GM19395 (cell line): ENCODE results near the gene SLC16A9.
"Not testable (repeated sequence)": the region's sequence is repeated elsewhere in the genome, so short reads cannot be mapped to it uniquely, and the experiment has no call there.

Experiments used
- ATAC-seq: cut with Tn5 transposase; IDR thresholded peaks from one replicate; pipeline ENCODE4 v1.9.1; 2021; ENCODE audit warnings: mild to moderate bottlenecking, moderate library complexity; ENCODE audit not compliant: unreplicated experiment

Gene SLC16A9

DNA sequence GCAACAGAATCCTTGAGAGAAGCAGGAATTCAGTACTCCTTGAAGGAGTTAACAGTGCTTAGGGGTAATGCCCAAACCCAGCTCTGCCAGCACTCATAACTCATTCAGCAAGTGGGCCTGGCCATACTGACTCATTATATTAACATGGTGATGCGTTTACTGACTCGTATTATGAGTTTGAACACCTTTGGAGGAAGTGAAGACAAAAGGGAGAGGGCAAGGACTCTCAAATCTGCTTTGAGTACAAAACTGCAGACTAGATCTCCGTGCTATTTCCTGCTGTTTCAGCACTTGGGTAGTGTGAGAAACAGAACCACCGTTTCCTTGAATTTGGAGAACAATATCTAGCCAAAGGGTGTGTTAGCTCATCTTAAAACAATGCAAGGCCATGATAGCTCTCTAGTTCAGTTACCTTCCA lies 30.8 kb downstream of the SLC16A9 start:
- peak; percentile 87 for ATAC-seq

DNA sequence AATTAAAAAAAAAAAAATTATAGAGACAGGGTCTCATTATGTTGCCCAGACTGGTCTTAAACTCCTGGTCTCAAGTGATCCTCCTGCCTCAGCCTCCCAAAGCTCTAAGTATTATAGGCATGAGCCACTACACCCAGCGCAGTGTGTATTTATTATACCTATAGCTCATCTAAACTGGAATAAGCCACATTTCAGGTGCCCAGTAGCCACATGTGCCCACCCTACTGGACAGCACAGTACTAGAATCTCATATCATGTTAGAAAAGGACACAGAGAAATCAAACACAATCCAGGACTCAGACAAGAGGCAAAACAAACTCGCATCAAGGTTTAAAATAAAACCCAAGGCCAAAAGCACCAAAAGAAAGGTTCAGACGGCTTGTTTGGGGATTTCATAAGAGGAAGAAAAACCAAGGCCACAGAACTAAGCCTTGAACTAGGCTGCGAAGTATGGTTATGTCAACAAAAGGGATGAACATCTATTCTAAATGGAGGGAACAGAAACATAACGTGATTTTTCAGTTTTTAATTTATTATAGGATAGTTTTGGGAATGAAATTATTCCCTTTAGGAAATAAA lies 32.3 kb downstream of the SLC16A9 start:
- ATAC-seq, result no peak

DNA sequence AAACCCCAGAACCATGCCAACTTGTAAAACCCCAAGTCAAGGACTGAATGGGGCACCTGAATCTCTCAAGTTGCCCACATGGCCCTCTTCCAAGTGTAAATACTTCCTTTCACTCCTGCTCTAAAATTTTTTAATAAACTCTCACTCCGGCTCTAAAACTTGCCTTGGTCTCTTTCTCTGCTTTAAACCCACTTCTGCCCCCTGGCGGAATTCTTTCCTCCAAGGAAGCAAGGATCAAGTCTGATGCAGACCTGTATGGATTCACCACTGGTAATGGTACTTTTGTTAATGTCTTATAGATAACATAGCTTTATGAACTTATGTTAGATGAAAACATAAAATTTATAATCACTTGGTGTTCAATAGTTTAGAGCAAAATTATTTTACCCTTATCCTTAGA lies 33.8 kb downstream of the SLC16A9 start:
- no peak for ATAC-seq

DNA sequence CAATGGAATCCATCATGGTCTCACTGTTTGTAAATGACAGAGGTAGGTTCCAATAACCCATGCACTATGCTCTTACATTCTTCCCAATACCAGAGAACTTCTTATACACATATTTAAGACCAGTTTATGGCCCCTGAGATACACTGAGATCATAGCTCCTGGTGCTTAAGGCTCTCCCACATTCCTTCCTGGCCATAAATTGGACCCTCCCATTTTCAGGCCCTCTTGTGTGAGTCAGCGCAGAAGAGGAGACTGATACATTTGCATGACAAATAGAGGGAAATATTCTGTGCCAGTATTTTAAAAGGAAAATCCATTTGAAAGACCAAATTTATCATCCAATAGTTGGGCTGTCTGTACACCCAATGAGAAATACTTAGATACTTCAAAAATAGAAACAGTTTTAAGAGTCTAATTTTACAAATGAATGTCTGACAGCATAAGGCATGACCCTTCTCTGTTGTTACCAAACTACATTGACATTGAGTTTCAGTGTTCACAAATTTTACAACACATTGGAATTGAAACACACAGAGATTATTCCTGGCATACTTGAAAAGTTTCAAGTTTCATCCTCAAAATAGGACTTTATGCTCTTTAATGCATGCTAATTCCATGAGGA lies 35.3 kb downstream of the SLC16A9 start:
- no peak for ATAC-seq

DNA sequence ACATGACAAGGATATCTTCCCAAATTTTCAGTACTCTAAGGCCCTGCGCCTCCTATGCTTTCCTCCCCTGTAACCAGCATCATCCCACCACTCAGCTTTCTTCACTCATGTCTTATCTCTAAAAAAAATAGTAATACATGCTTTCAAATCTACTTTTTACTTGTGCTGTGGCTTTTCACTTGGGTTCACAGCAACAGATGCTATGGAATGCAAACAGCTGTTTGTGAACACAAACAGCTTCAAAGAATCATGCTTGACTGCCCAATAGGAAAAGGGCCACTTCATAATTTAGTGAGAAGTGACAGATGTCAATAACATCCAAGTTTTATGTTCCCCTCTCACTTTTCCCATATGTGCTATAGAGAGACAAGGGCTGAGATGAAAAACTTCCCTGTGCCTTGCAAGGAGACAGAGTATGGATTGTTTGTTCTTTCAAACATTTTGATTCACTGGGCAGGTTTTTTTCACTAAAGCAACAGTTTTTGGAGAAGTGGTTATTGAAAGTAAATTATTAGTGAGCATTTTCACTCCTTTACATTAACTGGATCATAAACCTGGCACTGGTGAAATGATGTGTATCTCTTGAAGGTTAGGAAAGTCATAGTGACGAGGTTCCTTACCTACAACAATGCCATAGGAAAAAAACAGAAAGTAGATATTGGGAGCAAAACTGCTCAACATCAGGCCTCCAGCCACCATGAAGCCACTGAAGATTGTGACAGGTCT lies 37.3 kb downstream of the SLC16A9 start:
- ATAC-seq, result peak; percentile 74

DNA sequence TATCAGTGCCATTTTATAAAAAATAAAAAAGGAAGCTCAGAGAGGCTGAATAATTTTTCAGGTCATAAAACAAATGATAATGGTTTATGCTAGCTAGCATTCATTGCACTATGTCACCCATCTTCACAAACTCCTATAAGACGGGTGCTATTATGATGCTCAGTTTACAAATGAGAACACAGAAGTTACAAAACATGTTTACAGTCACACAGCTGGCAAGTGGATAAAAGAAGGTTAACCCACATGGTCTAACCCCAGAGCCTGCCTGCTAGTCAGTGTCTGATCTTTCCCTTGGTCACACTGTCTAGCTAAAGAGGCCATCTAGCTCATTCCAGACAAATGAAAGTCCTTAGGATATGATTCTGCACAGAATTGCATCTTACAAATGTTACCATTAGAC lies 39.4 kb downstream of the SLC16A9 start:
- no peak for ATAC-seq

DNA sequence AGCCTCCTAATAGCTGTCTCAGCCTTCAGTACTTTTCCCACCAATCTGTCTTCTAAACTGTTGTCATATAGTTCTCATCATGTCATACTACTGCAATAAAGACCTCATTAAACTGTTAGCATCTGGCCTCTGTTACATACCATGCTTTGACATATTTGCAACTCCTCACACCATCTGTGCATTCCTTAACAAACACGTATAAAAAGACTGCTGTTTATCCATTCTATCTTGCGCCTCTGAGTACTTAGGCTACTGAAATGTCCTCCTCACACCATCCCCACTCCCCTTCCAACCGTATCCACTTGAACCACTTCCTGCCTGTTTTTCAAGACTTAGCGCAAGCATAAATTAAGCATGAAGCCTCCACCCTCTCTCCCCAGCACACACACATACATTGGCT lies 41.6 kb downstream of the SLC16A9 start:
- no peak for ATAC-seq

DNA sequence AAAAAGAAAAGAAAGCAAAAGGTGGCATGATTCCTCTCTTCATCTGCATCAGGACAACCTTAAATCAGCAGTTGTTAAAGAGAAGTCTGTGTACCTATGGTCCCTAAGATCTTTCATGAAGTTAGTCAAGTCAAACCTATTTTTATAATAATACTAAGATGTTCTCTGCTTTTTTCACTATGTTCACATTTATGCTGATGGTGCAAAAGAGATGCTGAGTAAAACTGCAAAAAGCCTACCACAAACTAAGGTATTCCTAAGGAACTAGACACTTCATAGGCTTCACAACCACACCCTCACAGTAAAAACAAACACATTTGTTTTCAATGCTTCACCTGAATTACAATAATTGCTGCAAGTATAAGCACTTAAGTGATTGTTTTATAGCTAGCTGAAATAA lies 43.3 kb downstream of the SLC16A9 start:
- ATAC-seq, result no peak

DNA sequence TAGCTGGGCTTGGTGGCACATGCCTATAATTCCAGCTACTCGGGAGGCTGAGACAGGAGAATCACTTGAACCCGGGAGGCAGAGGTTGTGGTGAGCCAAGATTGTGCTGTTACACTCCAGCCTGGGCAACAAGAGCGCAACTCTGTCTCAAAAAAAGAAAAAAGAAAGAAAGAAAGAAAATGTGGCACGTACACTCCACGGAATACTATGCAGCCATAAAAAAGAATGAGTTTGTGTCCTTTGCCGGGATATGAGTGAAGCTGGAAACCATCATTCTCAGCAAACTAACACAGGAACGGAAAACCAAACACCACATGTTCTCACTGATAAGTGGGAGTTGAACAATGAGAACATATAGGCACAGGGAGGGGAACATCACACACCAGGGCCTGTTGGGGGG lies 46.4 kb downstream of the SLC16A9 start:
- not testable (repeated sequence) for ATAC-seq

DNA sequence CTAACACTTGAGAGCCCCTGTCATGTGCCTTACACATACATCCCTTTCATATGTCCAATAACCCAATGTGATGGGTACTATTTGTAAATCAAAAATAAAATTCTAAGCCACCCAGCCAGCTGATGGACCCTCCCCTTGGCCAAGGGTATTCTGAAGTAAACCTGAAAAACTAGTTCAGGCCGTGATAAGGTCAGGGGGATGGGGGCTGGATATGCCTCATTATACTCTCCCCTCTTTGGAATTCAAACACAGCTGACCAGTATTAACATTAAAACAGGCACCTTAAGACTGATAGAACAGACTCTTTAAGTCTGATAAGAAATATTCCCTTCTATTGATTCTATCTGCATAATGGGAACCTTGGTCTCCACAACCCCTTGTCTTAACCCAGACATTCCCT lies 51.9 kb downstream of the SLC16A9 start:
- no peak for ATAC-seq

DNA sequence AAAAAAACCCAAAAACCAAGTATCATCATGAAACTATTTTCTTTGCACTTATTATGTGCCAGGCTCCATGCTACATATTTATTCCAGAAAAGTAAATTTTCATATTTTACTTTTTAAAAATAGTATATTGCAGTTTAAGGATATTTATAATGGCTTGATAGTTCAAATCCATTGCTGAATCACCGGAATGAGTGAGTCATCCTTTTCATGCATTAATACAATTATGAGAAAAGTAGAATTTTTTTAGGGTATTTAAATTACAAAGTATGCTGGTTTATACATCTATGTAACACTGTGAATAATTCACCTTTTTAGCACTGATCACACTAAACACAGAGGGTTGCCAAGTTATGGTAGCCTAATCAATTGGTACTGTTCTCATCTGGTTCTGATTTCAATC lies 54.3 kb downstream of the SLC16A9 start:
- ATAC-seq, result no peak

DNA sequence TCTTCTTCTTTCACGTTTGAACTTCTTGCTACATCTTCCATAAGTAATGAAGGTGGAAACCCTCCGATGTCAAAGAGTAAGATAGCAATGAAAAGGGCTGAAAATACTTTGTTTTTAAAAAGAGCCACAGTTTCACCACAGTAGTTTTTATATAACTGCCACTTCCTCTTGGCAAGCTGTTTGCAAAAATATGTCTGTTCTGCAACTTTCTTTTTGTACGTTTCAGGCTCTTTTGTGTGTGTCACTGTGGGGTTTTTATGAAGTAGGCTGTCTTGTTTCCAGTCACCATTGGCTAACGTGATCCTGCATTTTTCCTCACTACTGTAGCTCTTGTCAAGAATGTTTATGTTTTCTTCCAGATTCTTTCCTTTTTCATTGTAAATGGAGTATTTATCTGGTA lies 55.6 kb downstream of the SLC16A9 start:
- ATAC-seq, result peak; percentile 81

DNA sequence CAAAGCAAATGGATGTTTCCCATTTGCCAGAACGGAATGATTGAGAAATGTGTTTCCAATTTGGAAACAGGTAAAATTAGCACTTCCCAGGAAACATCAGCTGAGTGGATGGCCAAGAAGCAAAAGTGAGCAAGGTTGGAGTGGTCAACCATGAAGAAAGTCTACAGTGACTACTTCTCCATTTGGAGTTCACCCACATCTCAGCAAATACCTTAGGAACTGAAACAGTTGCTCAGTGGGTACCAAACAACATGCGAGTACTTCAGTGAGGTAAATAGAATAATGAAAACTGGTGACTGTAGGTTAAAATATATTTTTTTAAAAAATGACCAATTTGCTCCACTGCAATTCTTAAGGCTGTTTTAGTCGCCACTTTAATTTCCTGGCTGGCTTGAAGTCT lies 57.7 kb downstream of the SLC16A9 start:
- no peak for ATAC-seq

DNA sequence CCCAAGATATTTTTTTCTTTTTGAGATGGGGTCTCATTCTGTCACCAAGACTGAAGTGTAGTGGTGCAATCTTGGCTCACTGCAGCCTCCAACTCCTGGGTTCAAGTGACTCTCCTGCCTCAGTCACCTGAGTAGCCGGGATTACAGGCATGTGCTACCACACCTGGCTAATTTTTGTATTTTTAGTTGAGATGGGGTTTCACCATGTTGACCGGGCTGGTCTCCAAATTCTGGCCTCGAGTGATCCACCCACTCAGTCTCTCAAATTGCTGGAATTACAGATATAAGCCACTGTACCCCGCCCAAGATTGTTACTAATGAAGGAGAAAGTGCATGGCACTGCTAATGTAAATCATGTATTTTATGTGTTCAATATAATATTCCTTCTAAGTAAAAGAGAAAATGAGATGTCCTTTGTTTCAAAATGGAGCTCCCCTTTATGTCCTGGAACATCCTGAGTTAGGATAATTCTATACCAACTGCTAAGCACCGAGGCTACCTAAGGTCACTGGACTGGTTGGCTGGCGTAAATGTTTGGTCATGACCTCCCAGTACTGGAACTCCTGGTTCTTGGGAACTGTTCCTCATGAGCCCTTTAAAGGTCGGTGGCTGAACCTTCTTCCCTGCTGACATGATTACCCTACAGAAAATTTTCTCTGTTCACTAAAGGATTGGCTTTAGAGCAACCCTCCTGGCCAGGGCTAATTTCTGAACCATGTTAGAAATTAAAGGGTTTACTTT lies 59.9 kb downstream of the SLC16A9 start:
- no peak for ATAC-seq

DNA sequence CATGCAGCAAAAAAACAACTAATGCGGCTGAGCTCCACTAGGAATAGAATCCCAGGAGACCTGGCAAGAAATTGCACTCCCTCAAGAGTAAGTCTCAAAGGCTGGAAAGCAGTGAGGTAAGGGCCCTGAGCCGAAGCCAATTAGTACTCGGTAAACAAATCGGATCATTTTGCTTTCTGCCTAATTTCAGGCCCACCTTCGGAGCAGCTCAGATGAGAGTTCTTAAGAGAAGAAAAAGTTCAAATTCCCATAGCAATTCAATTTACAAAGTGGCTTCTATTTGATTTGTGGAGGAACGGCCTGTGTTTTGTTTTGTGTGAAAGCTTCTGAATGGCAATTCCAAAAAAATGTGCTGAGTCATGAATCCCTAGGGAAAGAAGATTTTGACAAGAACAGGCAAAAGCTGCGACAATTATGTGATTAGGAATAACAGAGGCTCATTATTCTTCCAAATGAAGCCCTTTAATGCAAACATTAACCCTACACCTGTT lies 60.9 kb downstream of the SLC16A9 start:
- no peak for ATAC-seq

DNA sequence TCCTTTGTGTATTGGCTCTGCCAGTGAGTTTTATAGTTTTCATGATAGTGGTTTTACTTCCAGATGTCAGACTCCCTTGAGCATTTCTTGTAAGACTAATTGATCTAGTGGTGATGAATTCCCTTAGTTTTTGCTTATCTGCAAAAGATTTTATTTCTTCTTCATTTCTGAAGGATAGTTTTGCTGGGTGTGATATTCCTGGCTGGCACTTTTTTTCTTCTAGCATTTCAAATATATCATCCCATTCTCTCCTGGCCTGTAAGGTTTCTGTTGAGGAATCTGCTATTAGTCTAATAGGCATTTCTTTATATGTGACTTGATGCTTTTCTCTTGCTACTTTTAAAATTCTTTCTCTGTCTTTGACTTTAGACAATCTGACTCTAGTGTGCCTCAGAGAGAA lies 64.8 kb downstream of the SLC16A9 start:
- no peak for ATAC-seq

DNA sequence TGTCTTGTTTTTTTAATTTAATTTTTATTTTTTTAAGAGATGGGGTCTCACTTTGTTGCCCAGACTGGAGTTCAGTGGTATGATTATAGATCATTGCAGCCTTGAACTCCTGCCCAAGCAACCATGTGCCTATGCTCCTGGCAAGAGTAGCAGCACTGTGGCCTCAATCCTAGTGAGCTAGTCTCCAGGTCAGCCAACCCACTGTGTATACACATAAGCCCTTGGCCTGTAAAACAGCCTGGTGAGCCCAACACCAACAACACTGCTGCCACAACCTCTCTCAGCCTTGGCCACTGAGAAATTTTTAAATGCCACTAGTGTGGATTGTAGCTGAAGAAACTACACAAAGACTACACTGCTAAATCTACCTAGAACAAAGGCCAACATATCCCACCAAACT lies 68.0 kb downstream of the SLC16A9 start:
- ATAC-seq, result not testable (repeated sequence)

DNA sequence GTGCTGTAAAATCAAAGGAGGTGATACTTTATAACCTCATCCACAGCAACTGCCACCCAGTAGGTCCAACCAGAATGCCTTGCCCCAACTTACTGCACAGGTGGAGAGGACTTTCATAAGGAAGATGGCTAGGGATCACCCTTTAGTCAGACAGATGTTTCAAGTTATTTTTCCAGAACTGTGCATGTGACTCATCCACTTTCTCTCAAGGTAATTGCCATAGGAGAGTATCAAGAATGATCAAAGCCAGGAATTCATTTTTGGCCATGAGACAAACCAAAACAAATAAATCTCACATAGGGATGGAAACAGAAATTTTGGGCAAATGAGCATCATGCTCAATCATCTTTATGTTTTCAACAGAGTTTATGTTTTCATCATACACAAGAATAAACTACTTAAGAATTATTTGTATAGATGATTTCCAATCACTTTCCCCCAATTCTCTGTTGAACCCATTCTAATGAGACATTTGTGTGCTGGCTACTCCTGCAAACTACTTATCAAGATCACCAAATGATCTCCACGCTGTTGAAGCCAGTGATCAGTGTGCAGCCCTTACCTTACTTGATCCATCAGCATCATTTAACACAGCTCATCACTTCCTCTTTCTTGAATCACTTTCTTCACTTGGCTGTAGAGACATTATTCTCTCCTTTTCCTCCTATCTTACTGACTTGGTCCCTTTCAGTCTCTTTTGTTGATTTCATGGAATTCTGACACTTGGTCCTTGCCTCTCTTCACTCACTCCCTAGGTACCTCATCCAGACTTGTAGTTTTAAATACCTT lies 74.0 kb downstream of the SLC16A9 start:
- no peak for ATAC-seq

DNA sequence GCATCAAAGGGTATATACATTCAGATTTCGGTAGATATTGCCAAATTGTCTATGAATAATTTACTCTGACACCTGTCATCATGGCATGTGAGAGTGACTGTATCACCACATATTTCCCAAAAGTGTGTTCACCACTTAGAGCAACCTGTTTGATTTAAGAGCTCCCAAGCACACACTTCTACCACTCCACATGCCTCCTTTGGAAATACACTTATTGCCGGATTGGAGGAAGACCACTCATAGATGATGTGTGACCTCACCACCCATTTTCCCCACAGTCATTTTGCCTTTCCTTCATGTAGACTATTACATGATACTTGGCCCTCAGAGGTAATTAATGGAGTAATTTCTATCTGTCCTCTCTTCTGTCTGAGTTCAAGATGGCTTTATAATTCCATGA lies 75.5 kb downstream of the SLC16A9 start:
- no peak for ATAC-seq

DNA sequence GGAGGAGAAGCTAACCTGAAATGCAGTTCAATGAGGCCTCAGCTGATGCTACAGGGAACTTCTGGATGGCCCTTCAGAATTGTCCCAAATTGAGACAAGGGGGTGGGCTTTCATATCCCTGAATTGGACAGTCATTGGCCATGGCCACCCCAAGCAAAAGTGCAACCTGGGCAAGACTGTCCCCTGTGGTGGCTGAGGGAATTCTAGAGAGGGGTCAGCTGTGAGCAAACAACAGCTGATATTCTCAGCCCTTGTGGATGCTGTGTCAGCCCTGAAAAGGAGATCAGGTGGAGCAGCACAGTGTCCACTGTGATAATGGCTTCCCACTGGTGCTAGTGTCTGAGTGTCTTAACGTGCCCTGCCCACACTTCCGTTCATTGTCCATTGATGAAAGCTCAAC lies 76.6 kb downstream of the SLC16A9 start:
- no peak for ATAC-seq
